LNCAP (cell line): ENCODE data around the gene DEDD.

Source experiments
- CTCF ChIP-seq: fragments of 450-650 bp; IDR thresholded peaks from 2 replicates; pipeline ENCODE4 v1.5.1; 2017; ENCODE audit warnings: mild to moderate bottlenecking

DEDD gene

GRCh38 chr1:161092621-161093028, 39.8 kb downstream of the DEDD start:
- no peak for TF ChIP-seq CTCF

- no peak for TF ChIP-seq CTCF
Observed at GRCh38 chr1:161091796-161092507, 40.5 kb downstream of the DEDD start.

- no peak for TF ChIP-seq CTCF
Observed at GRCh38 chr1:161091093-161091492, 41.4 kb downstream of the DEDD start.

GRCh38 chr1:161090617-161091016, 41.9 kb downstream of the DEDD start:
- no peak for TF ChIP-seq CTCF

- TF ChIP-seq CTCF: no peak
Observed at GRCh38 chr1:161089938-161090337, 42.5 kb downstream of the DEDD start.

GRCh38 chr1:161089251-161089924, 43.1 kb downstream of the DEDD start, which contains the start of gene NECTIN4:
Gene NECTIN4 (minus strand): TSS chr1:161089558. CDS start chr1:161089296, 262 bp downstream.
- TF ChIP-seq CTCF: no peak

- no peak for TF ChIP-seq CTCF
Observed at GRCh38 chr1:161088587-161089110, 43.8 kb downstream of the DEDD start.
